ENCODE measurements around the gene NPIPA8.
"Not testable (repeated sequence)": the region's sequence is repeated elsewhere in the genome, so short reads cannot be mapped to it uniquely, and the experiment has no call there.

The NPIPA8 gene

DNA sequence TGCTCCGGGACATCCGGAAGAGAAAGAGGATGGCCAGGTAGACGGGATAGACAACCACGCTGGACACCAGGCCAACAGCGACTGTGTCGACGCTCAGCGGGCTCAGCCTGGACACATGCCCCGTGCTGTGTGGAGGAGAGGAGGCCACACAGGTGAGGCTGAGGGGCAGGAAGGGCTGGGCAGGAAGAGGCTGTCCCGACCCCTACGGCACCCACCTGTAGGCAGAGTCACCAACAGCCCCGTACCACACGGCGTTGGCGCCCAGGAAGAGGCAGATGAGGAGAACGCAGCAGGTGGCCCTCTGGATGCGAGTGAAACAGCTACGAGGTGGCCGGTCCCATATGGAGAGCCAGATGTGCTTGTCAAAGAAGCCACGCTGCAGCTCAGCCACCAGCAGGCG, at the start of gene NPIPA8:
Gene NPIPA8, minus strand, starts transcription at position 101 of the 400 bp plus-strand sequence. CDS start 4,074 bp downstream, outside the sequence.
- not testable (repeated sequence) for DNase-seq (ENCODE audit: low read depth in 1 of 2, low spot score in 1 of 2)

- DNase-seq (ENCODE audit: low read depth in 1 of 2, low spot score in 1 of 2): not testable (repeated sequence)
Measured at GRCh38 chr16:18385285-18385684, 48.7 kb upstream of the NPIPA8 start.

- not testable (repeated sequence) for DNase-seq (ENCODE audit: low read depth in 1 of 2, low spot score in 1 of 2)
Measured at GRCh38 chr16:18384869-18385268, 48.3 kb upstream of the NPIPA8 start.

DNA sequence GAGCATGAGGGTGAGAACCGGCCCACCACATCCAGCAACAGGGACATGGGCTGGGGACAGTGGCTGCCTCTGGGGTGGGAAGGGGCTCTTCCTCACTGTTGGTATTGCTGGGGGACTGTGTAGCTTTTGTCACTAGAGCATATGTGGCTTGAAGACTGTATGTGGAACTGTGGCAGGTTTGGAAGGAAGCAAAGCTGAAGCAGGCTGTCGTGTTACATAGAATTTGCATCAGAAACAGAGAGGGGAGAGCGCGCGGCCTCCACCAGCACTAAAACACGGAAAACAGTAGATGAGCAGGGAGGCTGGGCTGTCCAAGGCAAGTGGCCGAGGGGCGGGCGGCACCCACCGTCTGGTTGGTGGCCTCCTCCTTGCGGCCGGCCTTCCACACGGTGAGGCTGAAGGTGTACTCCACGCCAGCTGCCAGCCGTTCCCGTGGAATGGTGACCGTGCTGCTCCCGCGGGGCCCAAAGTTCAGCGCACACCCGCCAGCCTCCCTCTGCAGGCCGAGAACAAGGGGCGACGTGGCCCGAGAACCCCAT, 47.6 kb upstream of the NPIPA8 start:
- not testable (repeated sequence) for DNase-seq (ENCODE audit: low read depth in 1 of 2, low spot score in 1 of 2)

DNA sequence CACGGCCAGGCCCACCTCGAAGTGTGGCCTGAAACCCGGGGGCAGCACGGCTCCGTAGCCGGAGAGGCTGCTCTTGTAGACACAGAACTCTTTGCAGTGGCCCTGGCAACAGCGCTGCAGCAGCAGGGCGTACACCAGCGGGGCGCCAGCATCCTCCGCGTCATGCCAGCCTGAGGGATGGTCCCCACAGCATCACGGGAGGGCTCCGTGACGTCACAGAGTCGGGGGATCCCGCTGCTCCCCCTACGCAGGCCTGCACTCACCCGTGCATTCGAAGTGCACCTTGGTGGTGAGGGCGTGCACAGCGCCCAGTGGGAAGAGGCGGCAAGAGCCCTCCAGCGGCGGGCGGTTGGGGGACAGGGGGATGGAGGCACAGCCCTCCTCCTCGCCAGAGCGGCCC, 46.2 kb upstream of the NPIPA8 start:
- not testable (repeated sequence) for DNase-seq (ENCODE audit: low read depth in 1 of 2, low spot score in 1 of 2)

GRCh38 chr16:18347742-18348141, 11.2 kb upstream of the NPIPA8 start:
- not testable (repeated sequence) for DNase-seq (ENCODE audit: low read depth in 1 of 2, low spot score in 1 of 2)

- DNase-seq (ENCODE audit: low read depth in 1 of 2, low spot score in 1 of 2): not testable (repeated sequence)
Measured at GRCh38 chr16:18346993-18347392, 10.5 kb upstream of the NPIPA8 start.

DNA sequence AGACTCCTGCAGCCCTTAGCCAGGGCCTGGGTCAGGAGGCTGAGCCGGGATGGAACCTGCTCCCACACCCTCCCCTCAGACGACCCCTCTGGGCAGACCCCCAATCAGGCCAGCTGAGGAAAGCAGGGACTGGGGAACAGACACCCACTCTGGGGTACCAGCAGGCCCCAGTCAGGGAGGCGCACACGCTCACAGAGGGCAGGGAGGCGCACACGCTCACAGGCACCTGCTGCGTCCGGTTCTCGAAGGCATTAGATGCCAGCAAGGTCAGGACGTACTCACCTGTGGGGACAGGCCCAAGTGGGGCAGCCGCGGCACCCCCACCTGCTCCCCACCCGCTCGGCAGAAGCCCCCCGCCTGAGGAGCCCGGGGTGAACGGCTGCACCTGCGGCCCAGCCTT, 8.1 kb upstream of the NPIPA8 start:
- not testable (repeated sequence) for DNase-seq (ENCODE audit: low read depth in 1 of 2, low spot score in 1 of 2)

- not testable (repeated sequence) for DNase-seq (ENCODE audit: low read depth in 1 of 2, low spot score in 1 of 2)
Measured at GRCh38 chr16:18341986-18342385, 5.5 kb upstream of the NPIPA8 start.

DNA sequence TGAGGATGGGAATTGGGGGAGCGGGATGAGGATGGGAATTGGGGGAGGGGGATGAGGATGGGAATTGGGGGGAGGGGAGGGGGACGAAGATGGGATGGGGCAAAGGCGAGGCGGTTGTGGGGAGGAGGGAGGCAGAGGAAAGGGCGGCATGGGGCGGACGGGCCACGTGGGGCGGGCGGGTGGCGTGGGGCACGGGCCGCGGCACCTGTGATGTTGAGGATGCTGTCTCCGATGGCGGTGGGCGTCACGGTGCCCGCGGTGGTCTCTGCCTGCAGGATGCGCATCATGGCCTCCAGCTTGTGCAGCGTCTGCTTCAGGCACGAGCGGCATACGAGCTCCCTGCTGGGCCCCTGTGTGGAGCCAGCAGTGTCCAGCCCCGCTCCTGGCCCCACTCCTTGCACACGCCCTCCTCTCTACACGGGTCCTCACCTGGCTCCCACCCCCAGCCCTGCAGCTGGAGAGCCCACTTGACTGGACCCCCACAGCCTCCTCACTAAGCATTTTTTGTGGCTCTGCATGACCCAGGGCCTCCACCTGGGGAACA, 5.0 kb upstream of the NPIPA8 start:
- DNase-seq (ENCODE audit: low read depth in 1 of 2, low spot score in 1 of 2): not testable (repeated sequence)

DNA sequence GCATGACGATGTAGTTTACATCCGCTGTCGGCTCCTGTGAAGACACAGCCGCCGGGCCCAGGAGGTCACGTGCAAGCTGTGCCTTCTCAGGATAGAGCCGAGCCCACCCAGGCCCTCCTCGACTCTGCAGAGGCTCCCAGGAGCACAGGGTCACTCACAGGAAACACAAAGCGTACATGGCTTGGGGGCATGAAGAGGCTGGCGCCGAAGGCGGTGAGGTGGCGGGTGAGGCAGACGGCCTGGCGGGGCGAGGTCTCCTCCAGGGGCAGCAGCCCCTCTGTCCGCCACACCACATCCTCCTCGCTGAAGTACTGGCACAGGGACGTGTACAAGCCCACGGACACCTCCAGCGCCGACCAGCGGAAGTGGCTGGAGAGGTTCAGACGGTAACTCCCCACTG, 2.7 kb upstream of the NPIPA8 start:
- not testable (repeated sequence) for DNase-seq (ENCODE audit: low read depth in 1 of 2, low spot score in 1 of 2)

GRCh38 chr16:18311811-18312210, 24.7 kb downstream of the NPIPA8 start:
- DNase-seq (ENCODE audit: low read depth in 1 of 2, low spot score in 1 of 2): not testable (repeated sequence)

GRCh38 chr16:18309159-18309558, 27.4 kb downstream of the NPIPA8 start:
- not testable (repeated sequence) for DNase-seq (ENCODE audit: low read depth in 1 of 2, low spot score in 1 of 2)

DNA sequence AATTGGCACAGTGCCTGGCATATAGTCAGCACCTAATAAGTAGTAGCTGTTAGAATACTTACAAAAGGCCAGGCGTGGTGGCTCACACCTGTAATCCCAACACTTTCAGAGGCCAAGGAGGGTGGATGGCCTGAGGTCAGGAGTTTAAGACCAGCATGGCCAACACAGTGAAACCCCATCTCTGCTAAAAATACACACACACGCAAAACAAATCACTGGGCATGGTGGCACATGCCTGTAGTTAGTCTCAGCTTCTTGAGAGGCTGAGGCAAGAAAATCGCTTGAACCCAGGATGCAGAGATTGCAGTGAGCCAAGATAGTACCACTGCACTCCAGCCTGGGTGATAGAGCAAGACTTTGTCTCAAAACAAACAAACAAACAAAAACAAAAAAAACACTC, 29.3 kb downstream of the NPIPA8 start:
- DNase-seq (ENCODE audit: low read depth in 1 of 2, low spot score in 1 of 2): not testable (repeated sequence)

GRCh38 chr16:18306066-18306465, 30.5 kb downstream of the NPIPA8 start:
- not testable (repeated sequence) for DNase-seq (ENCODE audit: low read depth in 1 of 2, low spot score in 1 of 2)

DNA sequence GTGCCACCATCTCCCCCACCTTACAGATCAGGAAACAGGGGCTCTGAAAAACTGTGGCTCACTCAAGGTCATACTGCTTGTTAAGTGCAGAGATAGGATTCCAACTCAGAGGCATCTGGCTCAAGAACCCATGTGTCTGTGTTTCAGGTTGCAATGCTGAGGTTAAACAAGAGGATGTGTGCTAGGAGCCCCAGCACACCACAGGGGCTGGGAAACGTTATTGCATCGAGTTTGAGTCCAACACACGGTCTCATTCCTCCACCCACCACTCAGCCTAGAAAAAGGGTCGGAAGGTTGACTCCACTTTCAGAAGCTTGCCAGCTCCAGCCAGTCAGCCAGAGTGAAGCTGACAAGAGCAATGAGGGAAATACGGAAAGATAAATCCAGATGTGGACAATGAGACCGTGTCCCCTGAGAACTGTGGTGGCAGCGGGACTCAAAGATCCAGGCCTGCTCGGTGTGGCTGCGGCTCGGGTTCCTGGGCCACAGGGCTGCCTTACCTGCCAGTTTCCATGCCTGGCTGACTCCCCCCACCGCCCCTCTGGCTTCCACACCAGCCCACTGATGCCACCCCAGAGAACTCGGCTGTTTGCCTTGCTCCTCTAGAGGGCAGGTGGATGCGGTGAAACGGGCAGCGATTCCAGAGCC, 33.4 kb downstream of the NPIPA8 start:
- DNase-seq (ENCODE audit: low read depth in 1 of 2, low spot score in 1 of 2): not testable (repeated sequence)

DNA sequence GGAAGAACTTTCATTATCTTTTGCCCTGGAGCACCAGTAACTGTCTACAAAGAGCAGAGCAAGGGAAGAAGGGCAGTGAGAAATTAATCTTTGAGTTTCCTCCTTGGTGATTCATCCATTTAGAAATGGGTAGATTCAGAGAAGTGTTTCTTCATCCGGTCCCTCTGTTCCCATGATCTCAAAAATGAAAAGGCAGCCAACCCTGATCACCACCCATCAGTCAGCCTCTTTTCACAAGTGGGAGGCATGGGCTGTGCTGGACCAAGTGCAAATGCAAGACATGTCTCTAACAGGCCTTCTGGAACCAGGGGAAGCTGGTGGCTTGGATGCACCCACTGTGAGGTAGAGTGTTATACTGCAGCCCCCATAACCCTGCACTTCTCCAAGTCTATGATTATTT, 38.8 kb downstream of the NPIPA8 start:
- not testable (repeated sequence) for DNase-seq (ENCODE audit: low read depth in 1 of 2, low spot score in 1 of 2)

GRCh38 chr16:18296931-18297330, 39.6 kb downstream of the NPIPA8 start:
- not testable (repeated sequence) for DNase-seq (ENCODE audit: low read depth in 1 of 2, low spot score in 1 of 2)

DNA sequence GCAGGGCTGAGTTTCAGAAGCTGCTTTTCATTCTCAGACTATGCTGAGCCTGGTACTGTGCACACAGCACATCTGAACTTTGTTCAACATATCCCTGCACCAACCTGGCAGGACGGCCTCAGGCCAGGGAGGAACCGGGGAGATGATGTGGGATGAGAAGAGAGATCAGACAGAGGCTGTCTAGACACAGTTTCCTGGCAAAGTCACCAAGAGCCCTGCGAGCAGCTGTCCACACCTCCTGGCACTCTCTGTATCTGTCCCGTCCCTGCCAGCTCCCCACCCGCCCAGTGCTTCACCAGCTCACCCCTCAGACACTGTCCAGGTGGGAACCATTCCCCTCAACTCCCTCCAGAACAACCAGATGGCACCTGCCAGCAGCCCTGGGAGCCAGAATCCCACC, 42.2 kb downstream of the NPIPA8 start:
- DNase-seq (ENCODE audit: low read depth in 1 of 2, low spot score in 1 of 2): not testable (repeated sequence)

GRCh38 chr16:18293337-18293956, 43.1 kb downstream of the NPIPA8 start:
- DNase-seq (ENCODE audit: low read depth in 1 of 2, low spot score in 1 of 2): not testable (repeated sequence)

- not testable (repeated sequence) for DNase-seq (ENCODE audit: low read depth in 1 of 2, low spot score in 1 of 2)
Measured at GRCh38 chr16:18290959-18291358, 45.6 kb downstream of the NPIPA8 start.

DNA sequence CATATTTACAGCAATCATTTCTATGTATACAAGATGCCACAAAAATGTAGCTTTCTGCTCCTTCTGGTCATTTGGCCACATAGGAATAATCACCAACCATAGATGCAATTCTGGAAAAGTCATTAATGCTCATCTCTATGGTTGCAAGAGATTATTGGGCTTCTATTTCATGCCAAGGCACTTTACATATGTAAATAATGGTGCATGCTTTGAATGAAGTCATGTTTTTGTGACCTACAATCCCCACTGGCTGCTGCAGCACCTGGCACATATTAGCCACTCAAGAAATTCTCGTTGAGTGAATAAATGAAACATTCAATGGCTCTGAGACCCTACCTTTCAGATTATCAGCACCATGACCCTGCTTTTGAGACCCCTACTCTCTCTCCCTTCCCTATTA, 50.2 kb downstream of the NPIPA8 start:
- DNase-seq (ENCODE audit: low read depth in 1 of 2, low spot score in 1 of 2): not testable (repeated sequence)

All from activated T-helper 1 cell treated with anti-CD3 and anti-CD28 coated beads, Interleukin-2, amount 50 U/mL, for 16 hours (primary cell).